BE2C (cell line): ENCODE measurements around the gene HNRNPC. TPM values are rescaled to one million over a fixed set of nuclear protein-coding genes. Genes with fewer than 3 reads are reported as not detected.
A peak's percentile ranks its signal among the peaks of the same experiment; 100 is the strongest.

ENCODE experiments used
- DNase-seq: peaks from one replicate; pipeline ENCODE4 v3.0.0-alpha.2; 2020
- H3K27me3 ChIP-seq: fragments of 250-450 bp; sonication (Bioruptor Pico); 2 replicates; pipeline ENCODE4 v1.5.1; 2020; ENCODE audit warnings: mild to moderate bottlenecking
- H3K36me3 ChIP-seq: fragments of 250-450 bp; sonication (Bioruptor Pico); 2 replicates; pipeline ENCODE4 v1.5.1; 2020; ENCODE audit warnings: mild to moderate bottlenecking
- H3K4me1 ChIP-seq: fragments of 250-450 bp; sonication (Bioruptor Pico); 2 replicates; pipeline ENCODE4 v1.5.1; 2020
- H3K4me3 ChIP-seq: 2 replicates; pipeline ENCODE4 v1.5.1; 2011; ENCODE audit warnings: low read depth, low read length
- H3K9me3 ChIP-seq: fragments of 250-450 bp; sonication (Bioruptor Pico); 2 replicates; pipeline ENCODE4 v1.5.1; 2020
- CTCF ChIP-seq: IDR thresholded peaks from 2 replicates; pipeline ENCODE4 v1.5.1; 2012; ENCODE audit warnings: mild to moderate bottlenecking, low read depth, low read length
- polyA plus RNA-seq: library from polyadenylated mRNA; unstranded; fragments of >200 nt; gene quantifications from one replicate; pipeline ENCODE4 v1.2.1, GENCODE V29; 2012; ENCODE audit warnings: low read depth, missing spikeins; ENCODE audit not compliant: insufficient read length, insufficient read depth

The HNRNPC gene
- 554 TPM for polyA plus RNA-seq

- no peak for TF ChIP-seq CTCF
- no peaks in the 10 kb centered on the region for H3K9me3 ChIP-seq
- peaks cover 45% of the 10 kb centered on the region for H3K36me3 ChIP-seq
- no peaks in the 10 kb centered on the region for H3K27me3 ChIP-seq
- DNase-seq = peak; percentile 99
- peaks cover 3% of the 10 kb centered on the region; the same call in 1 of the 2 replicates for H3K4me1 ChIP-seq
- peak within 1 kb of the TSS; percentile 98 for H3K4me3 ChIP-seq
Measured at GRCh38 chr14:21269252-21270046, at the start of gene HNRNPC. Gene HNRNPC (minus strand): TSS chr14:21269442. CDS start chr14:21234193, 35,249 bp downstream.

GRCh38 chr14:21317398-21317797 lies 48.2 kb upstream of the HNRNPC start:
- Histone ChIP-seq H3K9me3 (no peaks in the 10 kb centered on the region), H3K4me1 (no peaks in the 10 kb centered on the region), H3K27me3 (no peaks in the 10 kb centered on the region), H3K36me3 (no peaks in the 10 kb centered on the region; the same call in 1 of the 2 replicates), H3K4me3 (no peak overlapping the region)
- TF ChIP-seq CTCF = no peak
- no peak for DNase-seq

GRCh38 chr14:21313512-21313911 lies 44.3 kb upstream of the HNRNPC start:
- Histone ChIP-seq H3K4me1 (peaks cover 4% of the 10 kb centered on the region; the same call in 1 of the 2 replicates), H3K36me3 (no peaks in the 10 kb centered on the region; the same call in 1 of the 2 replicates), H3K27me3 (no peaks in the 10 kb centered on the region), H3K9me3 (no peaks in the 10 kb centered on the region), H3K4me3 (no peak overlapping the region)
- no peak for TF ChIP-seq CTCF
- DNase-seq = no peak

- Histone ChIP-seq H3K4me1 (peaks cover 11% of the 10 kb centered on the region), H3K36me3 (no peaks in the 10 kb centered on the region)
- TF ChIP-seq CTCF = no peak
Measured at GRCh38 chr14:21311614-21312013, 42.4 kb upstream of the HNRNPC start.

GRCh38 chr14:21309956-21310355 lies 40.7 kb upstream of the HNRNPC start:
- H3K9me3 ChIP-seq = no peaks in the 10 kb centered on the region
- peaks cover 11% of the 10 kb centered on the region for H3K4me1 ChIP-seq
- no peak overlapping the region for H3K4me3 ChIP-seq
- no peaks in the 10 kb centered on the region for H3K27me3 ChIP-seq
- H3K36me3 ChIP-seq = no peaks in the 10 kb centered on the region
- DNase-seq = no peak
- no peak for TF ChIP-seq CTCF

More at GRCh38 chr14:21311614-21312013, 42.4 kb upstream of the HNRNPC start:
- no peaks in the 10 kb centered on the region for H3K27me3 ChIP-seq
- DNase-seq = no peak
- H3K4me3 ChIP-seq = no peak overlapping the region
- no peaks in the 10 kb centered on the region for H3K9me3 ChIP-seq

- peaks cover 11% of the 10 kb centered on the region for H3K4me1 ChIP-seq
- DNase-seq = no peak
- no peak for TF ChIP-seq CTCF
- no peaks in the 10 kb centered on the region for H3K9me3 ChIP-seq
- no peaks in the 10 kb centered on the region for H3K36me3 ChIP-seq
- H3K4me3 ChIP-seq = peak overlapping the region; percentile 41
- H3K27me3 ChIP-seq = no peaks in the 10 kb centered on the region
Measured at GRCh38 chr14:21309238-21309636, 40.0 kb upstream of the HNRNPC start.
